22Rv1 (cell line): ENCODE measurements around the gene CSTF3.

Source experiments
- CTCF ChIP-seq: fragments of 450-650 bp; IDR thresholded peaks from 2 replicates; pipeline ENCODE4 v1.5.1; 2017; ENCODE audit warnings: mild to moderate bottlenecking
- ZFX ChIP-seq: fragments of 450-650 bp; IDR thresholded peaks from 2 replicates; pipeline ENCODE4 v1.6.1; 2017; ENCODE audit warnings: antibody characterized with exemption, borderline replicate concordance

GRCh38 chr11:33147559-33147958 is 13.7 kb downstream of the CSTF3 start:
- TF ChIP-seq CTCF (no peak), ZFX (no peak)
